Neural progenitor cell (in vitro differentiated cells): ENCODE results near the gene SLC16A5.

ENCODE experiments used
- EZH2 ChIP-seq: fragments of 200-600 bp; sonication (generic); IDR thresholded peaks from 2 replicates; pipeline ENCODE4 v1.6.1; 2017; ENCODE audit warnings: antibody characterized with exemption, mild to moderate bottlenecking, moderate library complexity
- EZH2phosphoT487 ChIP-seq: fragments of 200-600 bp; sonication (generic); IDR thresholded peaks from 2 replicates; pipeline ENCODE4 v1.6.1; 2017; ENCODE audit warnings: antibody characterized with exemption
- TF ChIP-seq, protein P1 (sequence below): fragments of 200-600 bp; sonication (generic); IDR thresholded peaks from 2 replicates; pipeline ENCODE4 v1.5.1; 2017; ENCODE audit warnings: antibody characterized with exemption, mild to moderate bottlenecking

- TF ChIP-seq EZH2phosphoT487 (no peak), EZH2 (no peak)
- TF ChIP-seq, protein P1, sequence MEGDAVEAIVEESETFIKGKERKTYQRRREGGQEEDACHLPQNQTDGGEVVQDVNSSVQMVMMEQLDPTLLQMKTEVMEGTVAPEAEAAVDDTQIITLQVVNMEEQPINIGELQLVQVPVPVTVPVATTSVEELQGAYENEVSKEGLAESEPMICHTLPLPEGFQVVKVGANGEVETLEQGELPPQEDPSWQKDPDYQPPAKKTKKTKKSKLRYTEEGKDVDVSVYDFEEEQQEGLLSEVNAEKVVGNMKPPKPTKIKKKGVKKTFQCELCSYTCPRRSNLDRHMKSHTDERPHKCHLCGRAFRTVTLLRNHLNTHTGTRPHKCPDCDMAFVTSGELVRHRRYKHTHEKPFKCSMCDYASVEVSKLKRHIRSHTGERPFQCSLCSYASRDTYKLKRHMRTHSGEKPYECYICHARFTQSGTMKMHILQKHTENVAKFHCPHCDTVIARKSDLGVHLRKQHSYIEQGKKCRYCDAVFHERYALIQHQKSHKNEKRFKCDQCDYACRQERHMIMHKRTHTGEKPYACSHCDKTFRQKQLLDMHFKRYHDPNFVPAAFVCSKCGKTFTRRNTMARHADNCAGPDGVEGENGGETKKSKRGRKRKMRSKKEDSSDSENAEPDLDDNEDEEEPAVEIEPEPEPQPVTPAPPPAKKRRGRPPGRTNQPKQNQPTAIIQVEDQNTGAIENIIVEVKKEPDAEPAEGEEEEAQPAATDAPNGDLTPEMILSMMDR = no peak
Observed at GRCh38 chr17:75094871-75095399, 7.2 kb downstream of the SLC16A5 start.
